Measurements from ENCODE around the gene F8A2. TPM values are rescaled to one million over a fixed set of nuclear protein-coding genes. Genes with fewer than 3 reads are reported as not detected.

The F8A2 gene
- total and polyA plus RNA-seq, 8 donors: 2.6 to 44.6 (median 28.6) TPM; not detected in 5

Small RNAs within 50 kb of the gene (small RNA-seq; reads per million reads assigned to genes)
- 0 reads per million in 4 donors for gene MIR1184-2

Other genes with a start within 250 kb of the F8A2 start
- gene VBP1, start 165.6 kb upstream of the F8A2 start, total RNA-seq: 10 to 100 TPM in 3 of 5 donors, 1 to 10 TPM in 2; 8.8 to 50.7 (median 13.0) TPM
- 10 to 100 TPM; 22.2 to 41.9 (median 41.5) TPM for gene VBP1, start 165.6 kb upstream of the F8A2 start, polyA plus RNA-seq
- gene RAB39B, start 117.6 kb upstream of the F8A2 start, total RNA-seq: 1 to 10 TPM in 1 of 5 donors, under 1 TPM in 3, not detected in 1; under 0.01 to 1.5 (median 0.51) TPM
- under 1 TPM; 0.25 to 0.61 (median 0.31) TPM for gene RAB39B, start 117.6 kb upstream of the F8A2 start, polyA plus RNA-seq
- gene CLIC2, start 47.5 kb upstream of the F8A2 start, total RNA-seq: 10 to 100 TPM in 1 of 5 donors, 1 to 10 TPM in 4; 3.5 to 10.3 (median 6.7) TPM
- 1 to 10 TPM; 3.7 to 8.9 (median 7.2) TPM for gene CLIC2, start 47.5 kb upstream of the F8A2 start, polyA plus RNA-seq
- 10 to 100 TPM in 2 of 5 donors, under 1 TPM in 1, not detected in 2; 0.92 to 92.7 (median 11.2) TPM for gene F8A3, start 76.5 kb downstream of the F8A2 start, total RNA-seq
- gene F8A3, start 76.5 kb downstream of the F8A2 start, polyA plus RNA-seq: 1 to 10 TPM in 2 of 3 donors, not detected in 1; 3.0 to 5.7 TPM
- gene SPRY3, start 230.5 kb downstream of the F8A2 start, total RNA-seq: 1 to 10 TPM in 3 of 5 donors, under 1 TPM in 1, not detected in 1; under 0.01 to 2.6 (median 1.2) TPM
- gene SPRY3, start 230.5 kb downstream of the F8A2 start, polyA plus RNA-seq: under 1 TPM; 0.12 to 0.30 (median 0.15) TPM
- 10 to 100 TPM; 14.8 to 46.0 (median 26.1) TPM for gene TMLHE, start 230.9 kb downstream of the F8A2 start, total RNA-seq
- 10 to 100 TPM in 1 of 3 donors, 1 to 10 TPM in 2; 6.3 to 10.2 (median 7.2) TPM for gene TMLHE, start 230.9 kb downstream of the F8A2 start, polyA plus RNA-seq